Small intestine (tissue), 7 donors: Measurements from ENCODE around the gene VPS26C. TPM values are rescaled to one million over a fixed set of nuclear protein-coding genes. Genes with fewer than 3 reads are reported as not detected.
"Not testable (repeated sequence)": the region's sequence is repeated elsewhere in the genome, so short reads cannot be mapped to it uniquely, and the experiment has no call there.

Source experiments
- DNase-seq, 2 donors: peaks; one replicate each; pipeline versions ENCODE4 v3.0.0 to v3.0.0-alpha.2; 2013
- FAIRE-seq: peaks from 2 replicates; lab custom pipeline; 2012; peaks lifted over from hg19 to GRCh38; lab: Jason Lieb, UNC
- H3K27ac ChIP-seq, 3 donors: one replicate each; pipeline ENCODE4 v1.5.1; 2013; ENCODE audit warnings: low read length in 2 of 3, mild to moderate bottlenecking in 2 of 3, control low read depth in 1 of 3, inconsistent platforms in 1 of 3, low read depth in 1 of 3, moderate library complexity in 1 of 3
- H3K27me3 ChIP-seq, 3 donors: one replicate each; pipeline ENCODE4 v1.6.1; 2013; ENCODE audit warnings: low read length in 3 of 3, inconsistent platforms in 1 of 3; ENCODE audit not compliant: control insufficient read depth in 3 of 3, insufficient read depth in 3 of 3
- H3K36me3 ChIP-seq, 3 donors: one replicate each; pipeline ENCODE4 v1.6.1; 2013; ENCODE audit warnings: low read length in 3 of 3, inconsistent platforms in 1 of 3, low read depth in 1 of 3, mild to moderate bottlenecking in 1 of 3, moderate library complexity in 1 of 3; ENCODE audit not compliant: control insufficient read depth in 3 of 3, insufficient read depth in 2 of 3
- H3K4me1 ChIP-seq, 3 donors: one replicate each; pipeline ENCODE4 v1.6.1; 2013; ENCODE audit warnings: low read length in 2 of 3, inconsistent platforms in 1 of 3, low read depth in 1 of 3, mild to moderate bottlenecking in 1 of 3, moderate library complexity in 1 of 3; ENCODE audit not compliant: control insufficient read depth in 3 of 3, insufficient read depth in 2 of 3
- H3K4me3 ChIP-seq, 3 donors: one replicate each; pipeline ENCODE4 v1.5.1; 2013; ENCODE audit warnings: low read length in 3 of 3, control low read depth in 1 of 3, inconsistent platforms in 1 of 3, low read depth in 1 of 3, mild to moderate bottlenecking in 1 of 3, moderate library complexity in 1 of 3
- H3K9me3 ChIP-seq, 2 donors: one replicate each; pipeline ENCODE4 v1.6.1; 2013; ENCODE audit warnings: low read depth in 1 of 2, low read length in 1 of 2; ENCODE audit not compliant: control insufficient read depth in 2 of 2, insufficient read depth in 1 of 2
- WGBS, 3 donors: extraction: QIAGEN DNeasy Blood & Tissue Kit; methylation state at CpG; one replicate each; pipeline ENCODE4 v1.1.7; 2013; 5-methylcytosine and 5-hydroxymethylcytosine counted together
- polyA plus RNA-seq, 4 donors: library from polyadenylated mRNA; stranded (reverse) in 3 of 4; unstranded in 1 of 4; fragments of 200-250 nt in 3 of 4; fragments of 120-200 nt in 1 of 4; gene quantifications; one replicate each; pipeline versions ENCODE4 v1.2.1 to v1.2.3, GENCODE V29; 2013
- donor health status: healthy with polysubstance abuse.
- donor health status: control.
- donor health status: control.
- donor health status: Bipolar disorder and iron deficiency.
- donor health status: healthy.

VPS26C gene
- polyA plus RNA-seq, 4 donors: 28.2 to 54.6 (median 45.7) TPM

DNA sequence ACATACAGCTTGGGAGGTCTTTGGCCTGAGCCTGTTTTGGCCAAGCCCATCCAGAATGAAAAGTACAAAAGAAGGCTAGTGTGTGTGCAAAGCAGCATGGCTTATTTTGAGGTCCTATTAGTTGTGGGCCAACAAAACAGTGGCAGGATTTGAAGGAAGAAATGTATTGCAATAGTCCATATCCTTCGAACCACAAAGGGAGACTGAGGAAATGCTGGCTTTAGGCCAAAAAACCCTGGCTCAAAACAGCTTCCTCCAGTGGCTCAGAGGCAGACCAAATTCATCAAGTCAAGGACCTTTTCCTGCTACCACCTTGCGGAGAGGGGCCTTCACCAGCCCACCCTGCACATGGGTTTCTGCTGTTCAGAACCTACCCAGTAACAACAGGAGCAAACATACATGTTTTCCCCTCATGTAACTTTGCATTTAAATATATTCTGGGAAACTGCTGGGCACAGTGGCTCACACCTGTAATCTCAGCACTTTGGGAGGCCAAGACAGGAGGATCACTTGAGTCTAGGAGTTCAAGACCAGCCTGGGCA is 43.3 kb downstream of the VPS26C start:
- FAIRE-seq (no peak), DNase-seq (no peak)
- H3K36me3 ChIP-seq: peaks cover 13 to 48% (median 17%) of the 10 kb centered on the region in 3 donors
- no peak overlapping the region for H3K4me3 ChIP-seq
- no peaks in the 10 kb centered on the region for H3K9me3 ChIP-seq
- H3K27me3 ChIP-seq: no peaks in the 10 kb centered on the region
- 84 to 94% (median 91%) methylated on average over 2 of the region's 2 CpGs for WGBS, 3 donors
- H3K27ac ChIP-seq: no peak overlapping the region
- H3K4me1 ChIP-seq: no peaks in the 10 kb centered on the region

- H3K27ac ChIP-seq, DNase-seq, H3K4me1 ChIP-seq, H3K4me3 ChIP-seq, H3K9me3 ChIP-seq, FAIRE-seq, H3K27me3 ChIP-seq: not testable (repeated sequence)
- peaks cover 9 to 32% (median 12%) of the 10 kb centered on the region in 3 donors for H3K36me3 ChIP-seq
- 82 to 92% (median 92%) methylated on average over 2 to 3 of the region's 3 CpGs for WGBS, 3 donors
These were observed 44.9 kb downstream of the VPS26C start for GRCh38 chr21:37222248-37222647.

DNA sequence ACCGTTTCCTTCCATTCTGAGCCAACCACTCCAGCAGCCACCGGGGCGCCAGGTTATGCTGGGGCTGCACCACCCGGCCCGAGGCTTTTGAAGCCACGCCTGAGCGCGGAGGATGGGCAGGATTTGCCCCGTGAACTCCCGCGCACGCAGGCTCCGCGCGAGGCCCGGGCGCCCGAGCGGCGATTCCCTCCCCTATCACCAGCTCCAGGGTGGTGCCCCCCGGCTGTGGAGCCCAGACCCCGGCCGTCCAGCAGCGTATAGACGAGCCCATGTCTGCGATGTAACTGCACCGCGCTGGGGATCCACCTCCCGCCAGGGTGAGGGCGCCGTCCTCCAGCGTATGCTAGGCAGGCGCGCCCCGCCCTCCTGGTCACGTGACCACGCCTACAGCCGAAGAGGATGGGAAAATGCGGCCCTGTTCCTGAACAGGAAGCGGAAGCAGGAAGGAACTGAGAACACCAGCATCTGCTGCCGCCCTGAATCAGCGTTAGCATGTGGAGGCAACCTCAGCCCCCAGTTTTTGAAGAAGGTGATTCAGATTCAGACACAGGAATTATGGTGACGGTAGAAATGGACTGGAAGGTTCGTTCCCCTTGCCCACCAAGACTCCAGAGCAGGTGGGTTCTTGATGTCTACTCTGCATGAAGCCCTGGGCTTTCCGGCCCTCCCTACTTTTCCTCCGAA is 46.0 kb downstream of the VPS26C start:
- Histone ChIP-seq H3K27ac (peak overlapping the region; percentile 28 to 88 (median 62)), H3K4me1 (no peaks in the 10 kb centered on the region), H3K27me3 (no peaks in the 10 kb centered on the region), H3K9me3 (no peaks in the 10 kb centered on the region), H3K36me3 (peaks cover 7 to 21% (median 8%) of the 10 kb centered on the region in 3 donors), H3K4me3 (peak overlapping the region; percentile 33 to 59 (median 56))
- DNase-seq (peak; percentile 92 to 95), FAIRE-seq (no peak)
- 5 to 8% (median 6%) methylated on average over 45 to 46 of the region's 46 CpGs for WGBS, 3 donors

GRCh38 chr21:37220433-37220980 is 46.6 kb downstream of the VPS26C start:
- peak overlapping the region in 2 of 3 donors; percentile 62 to 88 for H3K27ac ChIP-seq
- no peak for FAIRE-seq
- 3 to 7% (median 3%) methylated on average over 34 to 35 of the region's 35 CpGs for WGBS, 3 donors
- peaks cover 7 to 18% (median 8%) of the 10 kb centered on the region in 3 donors for H3K36me3 ChIP-seq
- no peaks in the 10 kb centered on the region for H3K4me1 ChIP-seq
- H3K4me3 ChIP-seq: peak overlapping the region; percentile 33 to 59 (median 56)
- H3K27me3 ChIP-seq: no peaks in the 10 kb centered on the region
- DNase-seq: peak; percentile 17 to 68
- H3K9me3 ChIP-seq: no peaks in the 10 kb centered on the region

DNA sequence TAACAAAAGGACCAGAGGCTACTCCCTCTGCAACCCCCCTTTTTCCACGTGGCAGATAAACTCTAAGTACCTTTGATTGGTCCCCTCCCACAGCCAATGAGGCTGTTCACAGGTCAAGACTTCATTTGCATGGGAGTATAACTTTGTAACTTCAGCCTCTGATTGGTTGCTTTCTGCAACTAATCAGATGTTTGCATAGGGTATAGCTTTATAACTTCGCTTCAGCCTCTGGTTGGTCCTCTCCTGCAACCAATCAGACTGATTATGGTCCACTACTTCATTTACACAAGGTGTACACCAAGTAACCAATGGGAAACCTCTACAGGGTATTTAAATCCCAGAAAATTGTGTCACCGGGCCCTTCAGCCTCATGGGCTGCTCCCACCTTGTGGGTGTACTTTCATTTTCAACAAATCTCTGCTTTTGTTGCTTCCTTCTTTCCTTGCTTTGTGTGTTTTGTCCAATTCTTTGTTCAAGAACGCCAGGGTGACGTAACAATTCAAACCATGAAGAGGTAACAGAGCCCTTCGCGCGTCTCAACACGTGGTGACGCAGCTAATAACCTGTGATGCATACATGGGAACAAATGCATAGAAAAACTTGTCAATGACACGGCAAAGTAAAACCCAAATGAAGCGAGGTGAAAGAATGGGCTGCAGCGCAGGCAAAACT is 47.2 kb downstream of the VPS26C start:
- H3K27me3 ChIP-seq: no peaks in the 10 kb centered on the region
- H3K27ac ChIP-seq: peak overlapping the region in 1 of 3 donors; percentile 88
- 48 to 59% (median 57%) methylated on average over 13 of the region's 13 CpGs for WGBS, 3 donors
- peak overlapping the region in 2 of 3 donors; percentile 56 to 59 for H3K4me3 ChIP-seq
- no peak for FAIRE-seq
- H3K9me3 ChIP-seq: no peaks in the 10 kb centered on the region
- no peaks in the 10 kb centered on the region for H3K4me1 ChIP-seq
- peaks cover 5 to 14% (median 8%) of the 10 kb centered on the region in 3 donors for H3K36me3 ChIP-seq
- DNase-seq: no peak

DNA sequence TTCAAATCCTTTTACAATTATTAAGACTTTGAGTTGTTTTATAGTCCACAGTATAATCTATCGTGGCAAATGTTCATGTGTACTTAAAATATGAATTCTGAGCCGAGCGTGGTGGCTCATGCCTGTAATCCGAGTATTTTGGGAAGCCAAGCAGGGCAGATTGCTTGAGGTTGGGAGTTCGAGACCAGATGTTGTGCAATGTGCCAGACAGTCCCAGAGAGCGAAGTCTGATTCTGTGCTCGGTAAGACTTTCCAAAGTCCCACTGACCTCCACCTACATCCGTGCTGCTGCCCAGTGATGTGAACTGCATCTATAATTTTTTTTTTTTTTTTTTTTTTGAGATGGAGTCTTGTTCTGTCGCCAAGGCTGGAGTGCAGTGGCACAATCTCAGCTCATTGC is 52.2 kb downstream of the VPS26C start:
- Histone ChIP-seq H3K27ac (no peak overlapping the region), H3K4me1 (no peaks in the 10 kb centered on the region), H3K36me3 (no peaks in the 10 kb centered on the region), H3K27me3 (no peaks in the 10 kb centered on the region), H3K4me3 (no peak overlapping the region), H3K9me3 (peaks cover 0 to 3% of the 10 kb centered on the region in 2 donors)
- 81 to 89% (median 87%) methylated on average over 9 of the region's 9 CpGs for WGBS, 3 donors
- no peak for FAIRE-seq
- DNase-seq: no peak

- 95 to 100% (median 98%) methylated on average over 1 of the region's 1 CpG for WGBS, 3 donors
- DNase-seq (no peak), FAIRE-seq (no peak)
These were observed 56.3 kb downstream of the VPS26C start for GRCh38 chr21:37210799-37211198.

GRCh38 chr21:37210130-37210529 is 57.0 kb downstream of the VPS26C start:
- no peak overlapping the region for H3K27ac ChIP-seq
- WGBS, 3 donors: 92 to 95% (median 93%) methylated on average over 7 of the region's 7 CpGs
- FAIRE-seq (no peak), DNase-seq (no peak)
- H3K4me1 ChIP-seq: peaks cover 0 to 5% (median 0%) of the 10 kb centered on the region in 3 donors
- H3K4me3 ChIP-seq: no peak overlapping the region
- peaks cover 0 to 6% of the 10 kb centered on the region in 2 donors for H3K9me3 ChIP-seq
- H3K36me3 ChIP-seq: no peaks in the 10 kb centered on the region
- H3K27me3 ChIP-seq: no peaks in the 10 kb centered on the region

More at GRCh38 chr21:37210799-37211198, 56.3 kb downstream of the VPS26C start:
- Histone ChIP-seq H3K4me3 (no peak overlapping the region), H3K27me3 (no peaks in the 10 kb centered on the region), H3K27ac (no peak overlapping the region), H3K9me3 (peaks cover 0 to 6% of the 10 kb centered on the region in 2 donors), H3K36me3 (no peaks in the 10 kb centered on the region), H3K4me1 (peaks cover 0 to 5% (median 0%) of the 10 kb centered on the region in 3 donors)
